K562 (cell line): ENCODE results near the gene MGRN1. TPM values are rescaled to one million over a fixed set of nuclear protein-coding genes. Genes with fewer than 3 reads are reported as not detected.

Experiments used
- ATAC-seq: fragments of 200-7000 bp; cut with Tn5 transposase; 3 replicates; pipeline ENCODE4 v1.9.1; 2020; ENCODE audit warnings: moderate library complexity
- BruUV-seq: library from RNA; stranded (reverse); fragments of 400-500 nt; replicated peaks from 2 replicates; lab custom pipeline; 2021; lab: Mats Ljungman, UMichigan
- CTCF ChIA-PET: fragments of 300-600 bp; formaldehyde crosslinking; extraction: SDS; loops from one replicate; lab custom pipeline; 2021; ENCODE audit warnings: low intra/inter-chr PET ratio; lab: Yijun Ruan, JAX
- POLR2A ChIA-PET: fragments of 300-600, 350-650 bp; sonication (Branson Sonifier 250); formaldehyde crosslinking; extraction: SDS; loops from one replicate; lab custom pipeline; 2021; ENCODE audit warnings: antibody characterized with exemption, inconsistent platforms; lab: Yijun Ruan, JAX
- DNase-seq, 4 experiments: peaks; one replicate each; pipeline versions ENCODE4 v3.0.0 to v3.0.0-alpha.2; 2011 to 2018; ENCODE audit warnings: low spot score in 3 of 4, mixed read lengths in 3 of 4; ENCODE audit errors: extremely low read depth in 1 of 4
- FAIRE-seq: peaks from 2 replicates; lab custom pipeline; 2011; peaks lifted over from hg19 to GRCh38; lab: Jason Lieb, UNC
- H2AFZ ChIP-seq: 2 replicates; pipeline ENCODE4 v1.6.0; 2011; ENCODE audit warnings: low read depth, low read length, control low read depth, inconsistent platforms
- H3K27ac ChIP-seq: fragments of 200-600 bp; 3 replicates; pipeline ENCODE4 v1.8.0; 2011; ENCODE audit warnings: low read depth, mild to moderate bottlenecking, control low read depth, inconsistent platforms, low read length, moderate library complexity, mixed read lengths; ENCODE audit errors: extremely low read depth
- H3K27me3 ChIP-seq, 2 experiments: fragments of 300-600 bp in 1 of 2; 2 replicates in 1 of 2; 3 replicates in 1 of 2; pipeline versions ENCODE4 v1.6.0 to v1.8.0; 2011; ENCODE audit warnings: inconsistent platforms in 2 of 2, low read length in 2 of 2, mild to moderate bottlenecking in 1 of 2, mixed read lengths in 1 of 2, moderate library complexity in 1 of 2; ENCODE audit not compliant: control insufficient read depth in 2 of 2, insufficient read depth in 2 of 2
- H3K36me3 ChIP-seq: fragments of 300-600 bp; 3 replicates; pipeline ENCODE4 v1.8.0; 2011; ENCODE audit warnings: mild to moderate bottlenecking, low read length, inconsistent platforms; ENCODE audit not compliant: control insufficient read depth, insufficient read depth
- H3K4me1 ChIP-seq, 2 experiments: fragments of 200-600 bp in 1 of 2; replicated peaks in 1 of 2; 2 replicates in 1 of 2; 3 replicates in 1 of 2; pipeline versions ENCODE4 v1.5.1 to v1.8.0; 2011; ENCODE audit warnings: inconsistent platforms in 2 of 2, low read length in 2 of 2, mild to moderate bottlenecking in 1 of 2, mixed read lengths in 1 of 2, moderate library complexity in 1 of 2; ENCODE audit not compliant: control insufficient read depth in 2 of 2, insufficient read depth in 2 of 2
- H3K4me2 ChIP-seq: 2 replicates; pipeline ENCODE4 v1.6.1; 2011; ENCODE audit warnings: low read length, control low read depth, inconsistent platforms, mixed read lengths; ENCODE audit not compliant: insufficient read depth
- H3K4me3 ChIP-seq: fragments of 200-600 bp; sonication (generic), shearing (Covaris generic); 2 replicates; pipeline ENCODE4 v1.5.1; 2016; ENCODE audit warnings: control low read depth, inconsistent platforms
- H3K79me2 ChIP-seq: fragments of 200-600 bp; 3 replicates; pipeline ENCODE4 v1.8.0; 2011; ENCODE audit warnings: low read length, inconsistent platforms; ENCODE audit not compliant: control insufficient read depth, insufficient read depth
- H3K9ac ChIP-seq, 2 experiments: 2 replicates each; pipeline versions ENCODE4 v1.6.0 to v1.6.1; 2011; ENCODE audit warnings: low read depth in 2 of 2, low read length in 2 of 2, control low read depth in 1 of 2, inconsistent platforms in 1 of 2, mild to moderate bottlenecking in 1 of 2, mixed read lengths in 1 of 2; ENCODE audit not compliant: insufficient read depth in 1 of 2
- H3K9me1 ChIP-seq: one replicate; pipeline ENCODE4 v1.6.0; 2011; ENCODE audit warnings: inconsistent platforms, mild to moderate bottlenecking, low read length, moderate library complexity; ENCODE audit not compliant: control insufficient read depth, insufficient read depth
- H3K9me3 ChIP-seq: replicated peaks from 2 replicates; pipeline ENCODE4 v1.5.1; 2011; ENCODE audit warnings: low read depth, low read length, inconsistent platforms; ENCODE audit not compliant: control insufficient read depth, insufficient read depth
- H4K20me1 ChIP-seq: replicated peaks from 2 replicates; pipeline ENCODE4 v1.6.1; 2011; ENCODE audit warnings: low read length, inconsistent platforms, mixed read lengths; ENCODE audit not compliant: control insufficient read depth, insufficient read depth
- CBX1 ChIP-seq: sonication (generic); IDR thresholded peaks from 2 replicates; pipeline ENCODE4 v1.6.1; 2016; ENCODE audit warnings: antibody characterized with exemption, low read depth, mild to moderate bottlenecking
- CUX1 ChIP-seq: fragments of 200-800 bp; sonication (Bioruptor generic); IDR thresholded peaks from 2 replicates; pipeline ENCODE4 v1.6.1; 2016; ENCODE audit warnings: missing genetic modification characterization, missing compliant biosample characterization
- EP300 ChIP-seq: IDR thresholded peaks from 2 replicates; pipeline ENCODE4 v1.6.1; 2012; ENCODE audit warnings: low read length, improper control_type of control experiment
- ESRRA ChIP-seq: fragments of 450-650 bp; IDR thresholded peaks from 2 replicates; pipeline ENCODE4 v1.6.1; 2014; ENCODE audit warnings: low read depth, mild to moderate bottlenecking, moderate library complexity, borderline replicate concordance
- FOXP4 ChIP-seq: sonication (generic); formaldehyde crosslinking; IDR thresholded peaks from 2 replicates; pipeline ENCODE4 v1.8.0; 2022; ENCODE audit warnings: mild to moderate bottlenecking, missing genetic modification reagents, borderline replicate concordance
- HDGF ChIP-seq: fragments of 450-650 bp; IDR thresholded peaks from 2 replicates; pipeline ENCODE4 v1.6.1; 2016
- HMG20A ChIP-seq: fragments of 450-650 bp; formaldehyde crosslinking; conservative IDR thresholded peaks from 2 replicates; pipeline ENCODE4 v1.4.0; 2020; ENCODE audit warnings: mild to moderate bottlenecking, mixed read lengths
- MAFG ChIP-seq: fragments of 450-650 bp; conservative IDR thresholded peaks from 2 replicates; pipeline ENCODE4 v1.6.1; 2016; ENCODE audit warnings: missing genetic modification characterization, missing compliant biosample characterization
- MCM3 ChIP-seq: fragments of 450-650 bp; IDR thresholded peaks from 2 replicates; pipeline ENCODE4 v1.6.1; 2016
- OTX1 ChIP-seq: fragments of 450-650 bp; formaldehyde crosslinking; IDR thresholded peaks from 2 replicates; pipeline ENCODE4 v1.4.0; 2022; ENCODE audit warnings: mild to moderate bottlenecking
- RBM14 ChIP-seq: fragments of 200-400 bp; formaldehyde crosslinking; IDR thresholded peaks from 2 replicates; pipeline ENCODE4 v1.6.1; 2018; ENCODE audit warnings: low read depth, mild to moderate bottlenecking, low read length, moderate library complexity, borderline replicate concordance; ENCODE audit not compliant: insufficient read depth
- STAT5B ChIP-seq: fragments of 250-450 bp; sonication (Bioruptor Pico); IDR thresholded peaks from 2 replicates; pipeline ENCODE4 v1.8.0; 2021; ENCODE audit warnings: mild to moderate bottlenecking, inconsistent platforms
- ZNF324 ChIP-seq: fragments of 250-450 bp; sonication (Bioruptor Pico); IDR thresholded peaks from 2 replicates; pipeline ENCODE4 v1.4.0; 2020; ENCODE audit warnings: mild to moderate bottlenecking
- WGBS: fragments of 100-300 bp; shearing (Covaris generic); methylation state at CpG from one replicate; pipeline ENCODE4 v1.1.6; 2016; ENCODE audit warnings: low coverage, mixed read lengths; ENCODE audit not compliant: insufficient coverage; ENCODE audit errors: missing lambda C conversion rate; 5-methylcytosine and 5-hydroxymethylcytosine counted together
- in situ Hi-C: fragments of 300-500 bp; cut with MboI; formaldehyde crosslinking; loops from 4 replicates; pipeline ENCODE4 v1.15.0; 2018; ENCODE audit warnings: inconsistent platforms, mixed read lengths
- intact Hi-C: fragments of 100-400 bp; cut with micrococcal nuclease; formaldehyde crosslinking; loops from 2 replicates; pipeline ENCODE4 v1.14.2; 2022
- polyA plus RNA-seq, 8 experiments: library from polyadenylated mRNA; depleted of rRNA in 4 of 8; stranded (reverse) in 5 of 8; unstranded in 3 of 8; fragments of >200 nt; fragmentation: Nextera tagmentation in 2 of 8; fragmentation: Illumina TruSeq in 1 of 8; extraction: Ambion mirVana in 2 of 8; extraction: Trizol in 1 of 8; gene quantifications; 2 replicates each; pipeline versions ENCODE4 v1.2.1 to v1.2.3, GENCODE V29; 2011 to 2014; ENCODE audit warnings: inconsistent platforms in 1 of 8, missing spikeins in 1 of 8
- total RNA-seq, 7 experiments: library from RNA; depleted of rRNA in 6 of 7; stranded (reverse); fragments of >200 nt in 6 of 7; fragmentation: Illumina TruSeq in 2 of 7; extraction: Trizol in 2 of 7; gene quantifications; 2 replicates each; pipeline versions ENCODE4 v1.2.1 to v1.2.3, GENCODE V29; 2011 to 2021; ENCODE audit warnings: low replicate concordance in 1 of 7
- TF ChIP-seq, protein P1 (sequence below): fragments of 250-450 bp; sonication (Bioruptor Pico); IDR thresholded peaks from 2 replicates; pipeline ENCODE4 v1.6.1; 2021; ENCODE audit warnings: mild to moderate bottlenecking
- TF ChIP-seq, protein P2 (sequence below): fragments of 450-650 bp; IDR thresholded peaks from 2 replicates; pipeline ENCODE4 v1.7.0; 2016; ENCODE audit warnings: borderline replicate concordance

MGRN1 gene
- total and polyA plus RNA-seq, 9 of the 15 experiments (the other 6 are each of a cell fraction or from before 2014, with no cell fraction given), result 0.15 to 37.9 (median 6.0) TPM

DNA sequence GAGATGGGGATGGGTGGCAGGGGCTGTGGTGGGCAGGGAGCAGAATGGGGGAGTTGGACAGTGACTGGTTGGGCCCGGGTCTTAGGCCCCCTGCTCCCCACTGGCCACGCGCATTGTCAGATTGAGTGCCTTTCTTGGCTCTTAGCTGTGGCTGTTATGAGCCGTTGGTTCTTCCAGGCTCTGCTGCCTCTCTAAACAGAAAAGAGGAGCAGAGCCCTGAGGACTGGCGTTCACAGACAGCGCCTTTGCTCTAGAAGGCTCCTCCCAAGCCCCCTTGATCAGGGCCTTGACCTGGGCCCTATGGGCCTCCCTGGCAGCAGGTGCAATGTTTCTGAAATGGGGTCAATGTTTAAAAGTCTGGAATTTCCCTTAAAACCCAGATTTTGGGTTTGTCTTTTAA, 54.0 kb downstream of the MGRN1 start:
- Histone ChIP-seq H3K27ac (no peak overlapping the region), H4K20me1 (no peaks in the 10 kb centered on the region), H3K4me2 (no peak overlapping the region), H2AFZ (no peak overlapping the region), H3K4me3 (no peak overlapping the region), H3K9me1 (no peaks in the 10 kb centered on the region), H3K4me1 (peaks cover 0 to 67% of the 10 kb centered on the region in 2 experiments; a peak in 2 of 5 replicates), H3K9ac (no peak overlapping the region), H3K36me3 (peaks cover 38% of the 10 kb centered on the region; the same call in 1 of the 3 replicates), H3K27me3 (no peaks in the 10 kb centered on the region), H3K9me3 (no peaks in the 10 kb centered on the region), H3K79me2 (no peaks in the 10 kb centered on the region)
- FAIRE-seq (no peak), ATAC-seq (no peak), DNase-seq (no peak)
- intact Hi-C loops, result no loop called here
- WGBS, result 86% methylated on average over 6 of the region's 6 CpGs
- in situ Hi-C loops, result no loop called here
- CTCF ChIA-PET, result no interaction called here
- POLR2A ChIA-PET, result no interaction called here
- BruUV-seq, result no TSS peak
- TF ChIP-seq RBM14, result no peak
- no peak for TF ChIP-seq HDGF
- TF ChIP-seq, protein P1, sequence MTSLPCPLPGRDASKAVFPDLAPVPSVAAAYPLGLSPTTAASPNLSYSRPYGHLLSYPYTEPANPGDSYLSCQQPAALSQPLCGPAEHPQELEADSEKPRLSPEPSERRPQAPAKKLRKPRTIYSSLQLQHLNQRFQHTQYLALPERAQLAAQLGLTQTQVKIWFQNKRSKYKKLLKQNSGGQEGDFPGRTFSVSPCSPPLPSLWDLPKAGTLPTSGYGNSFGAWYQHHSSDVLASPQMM, result no peak
- TF ChIP-seq, protein P2, sequence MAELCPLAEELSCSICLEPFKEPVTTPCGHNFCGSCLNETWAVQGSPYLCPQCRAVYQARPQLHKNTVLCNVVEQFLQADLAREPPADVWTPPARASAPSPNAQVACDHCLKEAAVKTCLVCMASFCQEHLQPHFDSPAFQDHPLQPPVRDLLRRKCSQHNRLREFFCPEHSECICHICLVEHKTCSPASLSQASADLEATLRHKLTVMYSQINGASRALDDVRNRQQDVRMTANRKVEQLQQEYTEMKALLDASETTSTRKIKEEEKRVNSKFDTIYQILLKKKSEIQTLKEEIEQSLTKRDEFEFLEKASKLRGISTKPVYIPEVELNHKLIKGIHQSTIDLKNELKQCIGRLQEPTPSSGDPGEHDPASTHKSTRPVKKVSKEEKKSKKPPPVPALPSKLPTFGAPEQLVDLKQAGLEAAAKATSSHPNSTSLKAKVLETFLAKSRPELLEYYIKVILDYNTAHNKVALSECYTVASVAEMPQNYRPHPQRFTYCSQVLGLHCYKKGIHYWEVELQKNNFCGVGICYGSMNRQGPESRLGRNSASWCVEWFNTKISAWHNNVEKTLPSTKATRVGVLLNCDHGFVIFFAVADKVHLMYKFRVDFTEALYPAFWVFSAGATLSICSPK, result no peak
- TF ChIP-seq CBX1, result no peak
- TF ChIP-seq ESRRA, result no peak
- no peak for TF ChIP-seq ZNF324 (CRISPR knock-in tag)
- no peak for TF ChIP-seq FOXP4 (CRISPR knock-in tag)
- TF ChIP-seq MAFG (tag), result no peak
- TF ChIP-seq MCM3, result no peak
- no peak for TF ChIP-seq HMG20A
- no peak for TF ChIP-seq EP300
- no peak for TF ChIP-seq STAT5B (CRISPR knock-in tag)
- TF ChIP-seq OTX1 (CRISPR knock-in tag), result no peak
- no peak for TF ChIP-seq CUX1 (CRISPR knock-in tag)
